Measurements from ENCODE around the gene CRIM1. TPM values are rescaled to one million over a fixed set of nuclear protein-coding genes. Genes with fewer than 3 reads are reported as not detected.
A peak's percentile ranks its signal among the peaks of the same experiment; 100 is the strongest.

Gene CRIM1
- total RNA-seq, 1 donor from 2014 or later, result 246 TPM

DNA sequence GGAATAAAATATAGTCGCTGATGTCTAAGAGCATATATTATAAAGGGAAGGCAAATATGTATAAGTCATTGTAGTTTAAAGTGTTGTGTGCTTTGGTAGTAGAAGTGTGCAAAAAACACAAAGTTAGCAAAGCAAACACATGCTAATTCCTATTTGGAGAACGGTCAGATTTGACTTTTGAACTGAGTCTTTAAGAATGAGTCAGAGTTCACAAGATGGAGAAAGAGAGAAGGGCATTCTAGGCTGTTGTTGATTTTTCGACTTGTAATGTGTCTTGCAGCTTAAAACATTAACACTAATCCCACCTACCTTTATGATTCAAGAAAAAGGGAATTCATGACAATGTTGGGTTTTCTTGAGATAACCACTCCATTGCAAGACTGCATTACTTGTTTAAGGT, 98.1 kb downstream of the CRIM1 start:
- TF ChIP-seq, protein P1, sequence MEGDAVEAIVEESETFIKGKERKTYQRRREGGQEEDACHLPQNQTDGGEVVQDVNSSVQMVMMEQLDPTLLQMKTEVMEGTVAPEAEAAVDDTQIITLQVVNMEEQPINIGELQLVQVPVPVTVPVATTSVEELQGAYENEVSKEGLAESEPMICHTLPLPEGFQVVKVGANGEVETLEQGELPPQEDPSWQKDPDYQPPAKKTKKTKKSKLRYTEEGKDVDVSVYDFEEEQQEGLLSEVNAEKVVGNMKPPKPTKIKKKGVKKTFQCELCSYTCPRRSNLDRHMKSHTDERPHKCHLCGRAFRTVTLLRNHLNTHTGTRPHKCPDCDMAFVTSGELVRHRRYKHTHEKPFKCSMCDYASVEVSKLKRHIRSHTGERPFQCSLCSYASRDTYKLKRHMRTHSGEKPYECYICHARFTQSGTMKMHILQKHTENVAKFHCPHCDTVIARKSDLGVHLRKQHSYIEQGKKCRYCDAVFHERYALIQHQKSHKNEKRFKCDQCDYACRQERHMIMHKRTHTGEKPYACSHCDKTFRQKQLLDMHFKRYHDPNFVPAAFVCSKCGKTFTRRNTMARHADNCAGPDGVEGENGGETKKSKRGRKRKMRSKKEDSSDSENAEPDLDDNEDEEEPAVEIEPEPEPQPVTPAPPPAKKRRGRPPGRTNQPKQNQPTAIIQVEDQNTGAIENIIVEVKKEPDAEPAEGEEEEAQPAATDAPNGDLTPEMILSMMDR (IDR thresholded peaks at IDR 0.05; ENCODE audit: unreplicated experiment), result no peak
- H3K27ac Mint-ChIP-seq (ENCODE audit: unreplicated experiment), result no peak overlapping the region
- H3K4me3 Mint-ChIP-seq (ENCODE audit: unreplicated experiment), result no peak overlapping the region

DNA sequence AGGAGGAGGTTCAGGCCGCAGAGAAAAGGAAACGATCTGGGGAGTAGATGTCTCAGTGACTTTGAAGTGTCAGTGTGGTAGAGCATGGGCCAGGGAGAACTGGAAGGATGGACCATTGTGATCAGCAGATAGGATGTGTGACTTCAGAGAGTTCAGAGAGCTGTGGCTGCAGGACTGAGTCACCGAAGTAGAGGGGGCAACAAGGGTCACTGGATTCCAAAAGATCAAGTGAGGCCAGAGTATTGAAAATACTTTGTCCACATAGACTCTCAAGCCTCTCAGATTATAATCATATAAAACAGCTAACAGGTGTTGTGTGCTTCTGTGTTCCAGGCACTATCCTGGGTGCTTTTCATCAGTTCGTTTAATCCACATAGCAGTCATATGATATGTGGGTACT, 99.4 kb downstream of the CRIM1 start:
- H3K4me3 Mint-ChIP-seq (ENCODE audit: unreplicated experiment), result no peak overlapping the region
- H3K9me3 Mint-ChIP-seq (ENCODE audit: unreplicated experiment), result no peaks in the 10 kb centered on the region
- TF ChIP-seq, protein P1 (IDR thresholded peaks at IDR 0.05; ENCODE audit: unreplicated experiment), result no peak
- H3K36me3 Mint-ChIP-seq (ENCODE audit: low read depth, unreplicated experiment), result peaks cover 29% of the 10 kb centered on the region
- no peak for DNase-seq (ENCODE audit: low spot score)
- H3K27ac Mint-ChIP-seq (ENCODE audit: unreplicated experiment), result no peak overlapping the region
- peaks cover 30% of the 10 kb centered on the region for H3K4me1 Mint-ChIP-seq (ENCODE audit: unreplicated experiment)
- peaks cover 6% of the 10 kb centered on the region for H3K27me3 Mint-ChIP-seq (ENCODE audit: unreplicated experiment)

More for the DNA sequence above, 98.1 kb downstream of the CRIM1 start:
- Mint-ChIP-seq H3K9me3 (ENCODE audit: unreplicated experiment) (no peaks in the 10 kb centered on the region), H3K27me3 (ENCODE audit: unreplicated experiment) (peaks cover 6% of the 10 kb centered on the region), H3K4me1 (ENCODE audit: unreplicated experiment) (peaks cover 39% of the 10 kb centered on the region), H3K36me3 (ENCODE audit: low read depth, unreplicated experiment) (peaks cover 34% of the 10 kb centered on the region)
- no peak for DNase-seq (ENCODE audit: low spot score)

DNA sequence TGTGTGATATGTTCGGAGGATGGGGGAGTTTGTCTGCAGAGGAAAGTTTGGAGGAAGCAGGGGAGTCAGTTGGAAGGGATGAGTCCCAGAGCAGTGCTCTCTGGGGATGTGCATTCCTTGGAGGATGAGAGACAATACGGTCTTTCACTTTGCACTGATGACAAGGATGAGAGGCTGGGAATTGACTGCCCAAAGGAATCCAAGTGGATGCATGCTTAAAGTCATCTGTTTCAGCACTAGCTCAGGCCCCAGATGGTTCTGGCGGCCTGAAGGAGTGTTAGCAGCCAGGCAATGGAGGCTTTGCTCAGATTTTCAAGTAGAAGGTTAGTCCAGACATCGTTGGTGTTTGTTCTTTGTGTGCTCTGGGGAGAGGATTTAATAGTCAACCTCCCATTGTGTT, 100.2 kb downstream of the CRIM1 start:
- Mint-ChIP-seq H3K36me3 (ENCODE audit: low read depth, unreplicated experiment) (peaks cover 22% of the 10 kb centered on the region), H3K4me3 (ENCODE audit: unreplicated experiment) (no peak overlapping the region), H3K4me1 (ENCODE audit: unreplicated experiment) (peaks cover 23% of the 10 kb centered on the region), H3K9me3 (ENCODE audit: unreplicated experiment) (no peaks in the 10 kb centered on the region), H3K27me3 (ENCODE audit: unreplicated experiment) (peaks cover 3% of the 10 kb centered on the region), H3K27ac (ENCODE audit: unreplicated experiment) (no peak overlapping the region)
- no peak for DNase-seq (ENCODE audit: low spot score)
- TF ChIP-seq, protein P1 (IDR thresholded peaks at IDR 0.05; ENCODE audit: unreplicated experiment), result no peak

DNA sequence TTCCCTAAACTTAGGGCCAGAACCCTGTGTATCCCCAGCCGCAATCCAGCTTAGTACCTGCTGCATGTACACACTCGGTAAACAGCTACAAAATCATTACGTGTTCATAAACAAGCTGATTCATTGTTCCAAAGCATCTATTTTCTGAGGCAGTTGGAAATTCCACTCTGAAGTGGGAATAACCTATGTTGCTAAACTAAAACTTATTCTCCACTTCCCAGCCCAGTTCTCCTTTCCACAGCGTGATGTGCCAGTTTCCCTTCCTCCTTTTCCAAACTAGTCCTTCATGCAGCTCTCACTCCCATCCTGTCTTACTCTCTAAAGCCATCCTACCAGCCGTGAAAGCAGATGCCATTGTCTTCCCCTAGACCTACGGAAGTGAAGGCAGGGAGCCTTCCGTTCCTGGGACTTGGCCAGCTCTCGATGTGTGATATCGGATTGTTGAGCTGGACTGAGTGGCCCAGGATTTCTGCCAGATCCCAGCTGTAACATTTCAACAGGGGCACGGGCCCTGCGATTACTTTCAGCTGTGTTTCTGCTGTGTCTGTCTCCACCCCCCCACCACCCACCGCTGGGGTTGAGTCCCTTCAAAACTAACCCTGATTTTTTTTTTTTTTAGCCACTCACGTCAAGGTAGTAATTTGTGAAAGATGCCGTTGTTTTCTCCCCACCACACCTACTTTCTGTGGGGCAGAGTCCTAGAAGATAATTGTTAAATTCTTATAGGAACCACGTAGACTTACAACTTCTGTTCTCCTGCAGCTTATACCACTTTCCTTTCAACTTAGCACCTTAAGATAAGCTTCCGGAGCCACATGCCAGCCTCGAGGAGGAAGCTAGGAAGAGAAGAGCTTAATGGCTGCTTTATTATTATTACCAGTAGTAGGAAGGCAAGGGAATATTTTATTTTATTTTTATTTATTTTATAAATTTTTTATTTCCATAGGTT, 100.9 kb downstream of the CRIM1 start:
- no peak overlapping the region for H3K4me3 Mint-ChIP-seq (ENCODE audit: unreplicated experiment)
- DNase-seq (ENCODE audit: low spot score), result peak; percentile 23
- H3K27me3 Mint-ChIP-seq (ENCODE audit: unreplicated experiment), result peaks cover 3% of the 10 kb centered on the region

More for the DNA sequence above, 100.9 kb downstream of the CRIM1 start:
- H3K4me1 Mint-ChIP-seq (ENCODE audit: unreplicated experiment), result peaks cover 17% of the 10 kb centered on the region
- peaks cover 19% of the 10 kb centered on the region for H3K36me3 Mint-ChIP-seq (ENCODE audit: low read depth, unreplicated experiment)
- TF ChIP-seq, protein P1 (IDR thresholded peaks at IDR 0.05; ENCODE audit: unreplicated experiment), result no peak
- H3K27ac Mint-ChIP-seq (ENCODE audit: unreplicated experiment), result no peak overlapping the region
- H3K9me3 Mint-ChIP-seq (ENCODE audit: unreplicated experiment), result no peaks in the 10 kb centered on the region
